Right lobe of liver (tissue), 6 donors: Measurements from ENCODE around the gene PDE4B. TPM values are rescaled to one million over a fixed set of nuclear protein-coding genes. Genes with fewer than 3 reads are reported as not detected.

Source experiments
- ATAC-seq, 4 donors: fragments of 200-7000 bp; cut with Tn5 transposase; one replicate each; pipeline ENCODE4 v1.9.1; 2020; ENCODE audit warnings: mild to moderate bottlenecking in 4 of 4, moderate library complexity in 4 of 4
- DNase-seq, 3 donors: peaks; one replicate each; pipeline ENCODE4 v3.0.0-alpha.2; 2020
- H3K27ac ChIP-seq, 3 donors: fragments of 200-600 bp; one replicate each; pipeline ENCODE4 v1.8.0; 2022
- H3K27me3 ChIP-seq, 2 donors: fragments of 200-600 bp; one replicate each; pipeline ENCODE4 v1.8.0; 2022
- H3K36me3 ChIP-seq, 4 donors: fragments of 200-600 bp; sonication (generic) in 1 of 4; one replicate each; pipeline versions ENCODE4 v1.5.1 to v1.8.0; 2017 to 2022; ENCODE audit warnings: control low read depth in 1 of 4
- H3K4me1 ChIP-seq, 4 donors: fragments of 200-600 bp; sonication (generic) in 1 of 4; one replicate each; pipeline versions ENCODE4 v1.5.1 to v1.8.0; 2017 to 2022; ENCODE audit warnings: control low read depth in 1 of 4
- H3K4me3 ChIP-seq, 3 donors: fragments of 200-600 bp; one replicate each; pipeline ENCODE4 v1.8.0; 2022
- H3K9me3 ChIP-seq, 4 donors: fragments of 200-600 bp; sonication (generic) in 1 of 4; one replicate each; pipeline versions ENCODE4 v1.5.1 to v1.8.0; 2017 to 2022; ENCODE audit warnings: control low read depth in 1 of 4
- POLR2A ChIP-seq: fragments of 450-650 bp; IDR thresholded peaks from one replicate; pipeline ENCODE4 v1.6.1; 2017; ENCODE audit warnings: antibody characterized with exemption, mild to moderate bottlenecking
- WGBS: methylation state at CpG from one replicate; pipeline ENCODE4 v1.1.6; 2018; ENCODE audit warnings: low coverage, low lambda C conversion rate; ENCODE audit not compliant: insufficient coverage; ENCODE audit errors: missing lambda C conversion rate; 5-methylcytosine and 5-hydroxymethylcytosine counted together
- intact Hi-C, 2 donors: fragments of 100-400 bp; cut with DNase I; formaldehyde crosslinking; loops; one replicate each; pipeline versions ENCODE4 v1.11.2 to v1.14.1; 2022
- total RNA-seq, 6 experiments: library from RNA; depleted of rRNA in 2 of 6; stranded (reverse); fragments of >200 nt in 2 of 6; fragmentation: NEBNext Ultra II Directional in 3 of 6; extraction: Animal tissue kit (Norgen Biotek cat#: 25700) in 3 of 6; gene quantifications; one replicate each; pipeline versions ENCODE4 v1.1.0 to v1.2.4, GENCODE V29; 2016 to 2023
- TF ChIP-seq, protein P1 (sequence below), 4 donors: fragments of 200-600 bp in 3 of 4; fragments of 450-650 bp in 1 of 4; IDR thresholded peaks; one replicate each; pipeline versions ENCODE4 v1.5.1 to v1.8.0; 2016 to 2022; ENCODE audit warnings: antibody characterized with exemption in 4 of 4, mild to moderate bottlenecking in 2 of 4
- donor health status: DM: no; HTN: yes; CAD: no.
- donor health status: DM: no; HTN: no; CAD: no.
- donor health status: DM: no; HTN: no; CAD: no.
- donor health status: DM: no; HTN: yes; CAD: no.
- donor health status: DM: no; HTN: yes; CAD: no.

The PDE4B gene
- total RNA-seq, 6 experiments from 2014 or later = 1.4 to 6.4 (median 2.4) TPM

DNA sequence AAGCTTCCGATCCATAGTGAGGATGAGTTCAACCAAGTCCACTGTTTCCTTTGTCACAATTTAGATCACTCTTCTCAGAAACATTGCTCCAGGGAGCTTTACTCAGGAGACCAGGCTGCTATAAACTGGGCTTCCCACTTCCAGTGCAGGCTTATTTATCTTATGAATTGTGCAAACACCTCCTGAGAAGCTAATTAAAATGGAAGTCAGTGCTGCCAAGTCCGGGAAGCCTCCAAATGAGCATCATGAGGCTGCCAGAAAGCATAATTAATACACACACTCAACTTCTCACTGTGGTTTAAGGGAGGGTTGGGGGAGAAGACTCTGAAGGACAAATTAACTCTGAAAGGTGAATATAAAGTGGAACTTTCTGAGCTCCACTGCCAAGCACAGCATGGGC is 596.2 kb downstream of the PDE4B start:
- no peaks in the 10 kb centered on the region for H3K4me1 ChIP-seq
- intact Hi-C loops = no loop called here
- no peaks in the 10 kb centered on the region for H3K9me3 ChIP-seq
- ATAC-seq (no peak), DNase-seq (no peak)
- no peak overlapping the region for H3K27ac ChIP-seq
- no peaks in the 10 kb centered on the region for H3K36me3 ChIP-seq
- no peak for TF ChIP-seq POLR2A
- TF ChIP-seq, protein P1, sequence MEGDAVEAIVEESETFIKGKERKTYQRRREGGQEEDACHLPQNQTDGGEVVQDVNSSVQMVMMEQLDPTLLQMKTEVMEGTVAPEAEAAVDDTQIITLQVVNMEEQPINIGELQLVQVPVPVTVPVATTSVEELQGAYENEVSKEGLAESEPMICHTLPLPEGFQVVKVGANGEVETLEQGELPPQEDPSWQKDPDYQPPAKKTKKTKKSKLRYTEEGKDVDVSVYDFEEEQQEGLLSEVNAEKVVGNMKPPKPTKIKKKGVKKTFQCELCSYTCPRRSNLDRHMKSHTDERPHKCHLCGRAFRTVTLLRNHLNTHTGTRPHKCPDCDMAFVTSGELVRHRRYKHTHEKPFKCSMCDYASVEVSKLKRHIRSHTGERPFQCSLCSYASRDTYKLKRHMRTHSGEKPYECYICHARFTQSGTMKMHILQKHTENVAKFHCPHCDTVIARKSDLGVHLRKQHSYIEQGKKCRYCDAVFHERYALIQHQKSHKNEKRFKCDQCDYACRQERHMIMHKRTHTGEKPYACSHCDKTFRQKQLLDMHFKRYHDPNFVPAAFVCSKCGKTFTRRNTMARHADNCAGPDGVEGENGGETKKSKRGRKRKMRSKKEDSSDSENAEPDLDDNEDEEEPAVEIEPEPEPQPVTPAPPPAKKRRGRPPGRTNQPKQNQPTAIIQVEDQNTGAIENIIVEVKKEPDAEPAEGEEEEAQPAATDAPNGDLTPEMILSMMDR (IDR thresholded peaks at IDR 0.05) = no peak
- no peak overlapping the region for H3K4me3 ChIP-seq
- H3K27me3 ChIP-seq = no peaks in the 10 kb centered on the region
- WGBS = 65% methylated on average over 2 of the region's 2 CpGs

DNA sequence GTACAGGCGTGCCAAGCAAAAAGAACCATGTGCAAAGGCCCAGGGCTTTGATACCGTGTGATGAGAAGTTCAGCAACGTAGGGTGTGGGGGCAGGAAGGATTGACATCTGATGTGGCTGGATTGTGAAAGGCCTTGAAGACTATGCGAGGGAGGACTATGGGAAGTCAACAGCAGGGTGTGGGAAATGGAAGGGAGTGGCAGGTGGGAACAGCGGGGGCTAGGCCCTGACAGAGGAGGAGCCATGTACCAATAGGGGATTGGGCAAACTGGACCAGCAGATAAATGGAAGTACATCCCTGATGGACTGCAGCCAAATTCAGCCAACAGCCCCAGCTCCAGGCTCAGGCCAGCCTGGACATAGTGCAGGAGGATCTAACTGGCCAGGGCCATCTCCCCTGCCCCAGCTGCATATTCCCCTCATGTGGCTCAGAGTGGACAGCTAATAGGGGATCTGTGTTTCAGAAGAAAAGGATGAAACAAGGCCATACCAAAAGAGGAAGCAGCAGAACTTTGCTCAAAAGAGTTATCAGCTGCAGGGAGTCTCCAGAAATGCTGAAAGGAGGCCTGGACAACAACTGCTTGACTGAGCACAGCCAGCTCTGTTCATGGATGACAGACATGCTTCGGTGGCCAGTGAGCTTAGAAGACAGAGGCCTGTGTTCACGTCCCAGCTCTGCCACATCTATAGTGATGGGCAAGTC is 601.0 kb downstream of the PDE4B start:
- Histone ChIP-seq H3K4me1 (peaks cover 0 to 13% (median 0%) of the 10 kb centered on the region in 4 donors), H3K4me3 (no peak overlapping the region), H3K9me3 (no peaks in the 10 kb centered on the region), H3K27ac (no peak overlapping the region), H3K27me3 (no peaks in the 10 kb centered on the region), H3K36me3 (no peaks in the 10 kb centered on the region)
- intact Hi-C loops = no loop called here
- WGBS = 80% methylated on average over 7 of the region's 7 CpGs
- DNase-seq = no peak
- TF ChIP-seq POLR2A = no peak
- TF ChIP-seq, protein P1 (IDR thresholded peaks at IDR 0.05) = no peak
- ATAC-seq = peak; percentile 8 to 41 (median 26)

DNA sequence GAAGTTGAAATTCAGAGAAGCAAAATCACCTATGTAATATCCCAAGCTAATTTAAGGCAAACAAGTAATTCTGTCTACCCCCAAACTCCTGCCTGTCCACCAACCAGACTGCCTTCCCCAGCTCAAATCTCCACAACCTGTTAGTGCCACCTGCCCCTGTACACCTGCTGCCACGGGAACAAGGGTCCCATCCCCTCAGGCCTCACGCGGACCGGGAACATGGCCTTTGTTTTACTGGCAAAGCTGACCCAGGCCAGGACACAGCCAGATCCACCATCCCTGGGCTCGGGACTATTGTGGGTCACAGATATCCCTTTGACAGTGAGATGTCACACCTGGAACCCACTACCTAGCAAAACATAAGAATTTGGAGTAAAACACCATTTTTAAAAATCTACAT is 601.9 kb downstream of the PDE4B start:
- Histone ChIP-seq H3K4me1 (peaks cover 0 to 13% (median 0%) of the 10 kb centered on the region in 4 donors), H3K27me3 (no peaks in the 10 kb centered on the region), H3K4me3 (no peak overlapping the region), H3K36me3 (no peaks in the 10 kb centered on the region), H3K9me3 (no peaks in the 10 kb centered on the region), H3K27ac (no peak overlapping the region)
- 84% methylated on average over 4 of the region's 5 CpGs for WGBS
- no peak for TF ChIP-seq POLR2A
- TF ChIP-seq, protein P1 (IDR thresholded peaks at IDR 0.05) = no peak
- DNase-seq (no peak), ATAC-seq (no peak)
- intact Hi-C loops = no loop called here

DNA sequence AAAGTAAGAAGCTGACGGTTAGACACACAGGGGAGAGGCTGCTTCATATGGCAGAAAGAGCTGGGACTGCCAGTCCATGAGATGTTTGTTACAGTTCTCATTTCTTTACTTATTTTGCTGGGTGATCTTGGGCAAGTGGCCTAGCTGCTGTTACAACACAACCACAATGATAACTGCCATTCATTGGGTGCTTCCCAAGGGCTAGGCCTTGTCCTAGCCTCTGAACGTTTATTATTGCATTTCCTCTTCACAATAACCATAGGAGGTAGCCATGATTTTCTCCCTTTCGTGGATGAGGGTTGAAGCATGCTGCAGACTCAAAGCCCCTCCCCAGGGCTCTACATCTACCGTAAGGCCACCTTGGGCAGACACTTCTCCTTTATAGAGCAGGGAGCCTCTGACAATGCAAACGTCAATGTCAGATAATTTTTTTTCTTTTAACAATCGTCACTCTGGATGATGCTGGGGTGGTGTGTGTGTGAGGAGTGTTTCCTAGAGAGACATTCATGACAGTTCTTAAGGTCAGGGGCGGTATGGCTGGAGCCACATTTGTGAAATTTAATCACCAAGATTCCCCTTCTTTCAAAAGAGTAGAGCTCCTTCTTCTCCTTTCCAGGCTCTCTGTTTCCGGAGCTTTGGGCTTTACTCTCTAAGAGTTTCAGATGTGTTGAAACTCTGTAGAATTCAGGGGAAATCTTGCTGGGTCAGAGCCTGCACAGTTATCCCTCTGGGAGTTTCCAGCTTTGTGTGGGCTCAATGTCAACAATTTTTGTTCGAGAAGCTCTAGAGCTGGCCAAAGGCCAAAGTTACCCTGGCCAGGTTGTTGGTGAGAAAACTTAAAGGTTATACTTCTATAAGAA is 602.7 kb downstream of the PDE4B start:
- DNase-seq (no peak), ATAC-seq (peak; percentile 28 to 74 (median 49))
- Histone ChIP-seq H3K4me3 (no peak overlapping the region), H3K9me3 (no peaks in the 10 kb centered on the region), H3K4me1 (peaks cover 0 to 13% (median 0%) of the 10 kb centered on the region in 4 donors), H3K27me3 (no peaks in the 10 kb centered on the region), H3K36me3 (no peaks in the 10 kb centered on the region), H3K27ac (peak overlapping the region in 1 of 3 donors; percentile 2)
- 50% methylated on average over 7 of the region's 9 CpGs for WGBS
- intact Hi-C loops = no loop called here
- TF ChIP-seq, protein P1 (IDR thresholded peaks at IDR 0.05) = no peak
- TF ChIP-seq POLR2A = no peak
